Bone marrow (tissue), 2 donors: ENCODE measurements around the gene RBBP4.

Source experiments
- DNase-seq, 2 donors: peaks; one replicate each; lab custom pipeline; 2025; lab: John Stamatoyannopoulos, UW

The RBBP4 gene

DNA sequence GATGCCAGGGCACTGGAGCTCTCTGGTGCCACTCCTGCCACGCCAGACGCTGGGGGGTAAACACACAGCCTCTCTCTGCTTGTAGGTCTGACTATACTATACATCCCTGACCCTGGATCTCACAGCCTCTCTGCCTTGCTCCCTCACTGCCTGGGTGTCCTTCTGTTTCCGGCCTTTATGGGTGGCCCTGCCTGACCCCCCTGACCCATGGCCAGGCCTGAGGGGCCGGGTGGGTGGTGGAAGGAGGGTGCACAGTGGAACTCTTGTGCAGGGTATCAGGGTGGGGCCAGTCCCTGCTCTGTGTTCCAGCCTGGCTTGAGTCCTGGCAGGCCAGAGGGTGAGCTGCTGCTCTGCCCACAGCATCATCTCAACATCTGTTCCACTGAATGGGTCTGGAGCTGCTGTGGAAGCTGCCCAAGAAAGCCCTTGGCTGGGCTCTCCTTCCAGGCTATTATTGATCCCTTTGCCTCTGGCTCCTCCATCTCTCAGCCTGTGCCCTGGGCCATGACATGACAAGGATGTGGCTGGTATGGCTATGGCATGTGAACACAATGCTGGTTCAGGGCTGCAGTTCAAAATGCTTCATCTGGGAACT lies 68.8 kb downstream of the RBBP4 start:
- no peak for DNase-seq

DNA sequence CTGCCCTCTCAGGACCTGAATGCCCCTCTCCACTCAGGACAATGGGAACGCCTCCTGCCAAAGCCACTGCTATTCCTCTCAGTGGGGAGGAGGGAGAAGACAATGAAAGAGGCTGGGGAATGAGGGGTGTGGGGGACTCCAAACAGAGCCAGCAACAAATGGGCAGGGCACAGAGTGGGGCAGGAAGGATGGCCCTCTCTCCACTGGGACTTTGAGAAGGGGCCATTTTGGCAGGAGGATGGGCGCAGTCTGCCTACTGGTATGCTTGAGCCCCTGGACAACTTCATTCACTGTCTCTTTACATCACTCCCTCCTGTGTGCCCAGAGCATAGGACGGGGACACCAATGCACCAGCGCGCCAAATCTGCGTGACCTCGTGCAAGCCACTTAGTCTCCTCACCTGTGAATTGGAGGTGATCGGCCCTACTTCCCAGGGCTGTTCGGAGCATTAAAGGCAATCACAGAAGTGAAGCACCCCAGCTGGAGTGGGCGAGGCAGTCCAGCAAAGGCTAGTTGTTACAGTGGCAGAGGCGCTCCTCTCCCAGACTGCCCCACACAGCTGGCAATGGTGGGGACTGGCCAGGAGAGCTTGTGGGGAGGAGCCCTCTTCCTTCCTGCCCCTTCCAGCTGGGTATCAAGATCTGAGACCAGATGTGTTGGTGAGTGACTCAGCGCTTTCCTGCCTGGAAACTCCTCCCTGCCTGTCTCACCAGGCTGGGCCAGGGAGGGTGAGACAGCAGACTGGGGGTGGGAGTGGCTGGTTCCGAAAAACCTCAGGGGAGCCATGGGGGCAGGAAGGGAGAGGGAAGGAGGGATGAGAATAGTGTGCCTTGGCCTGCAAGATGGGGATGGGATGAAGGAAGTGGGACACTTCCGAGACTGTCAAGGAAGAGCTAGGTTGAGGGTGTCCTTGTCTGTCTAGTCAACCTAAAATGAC lies 73.9 kb downstream of the RBBP4 start:
- peak; percentile 19 to 96 for DNase-seq

DNA sequence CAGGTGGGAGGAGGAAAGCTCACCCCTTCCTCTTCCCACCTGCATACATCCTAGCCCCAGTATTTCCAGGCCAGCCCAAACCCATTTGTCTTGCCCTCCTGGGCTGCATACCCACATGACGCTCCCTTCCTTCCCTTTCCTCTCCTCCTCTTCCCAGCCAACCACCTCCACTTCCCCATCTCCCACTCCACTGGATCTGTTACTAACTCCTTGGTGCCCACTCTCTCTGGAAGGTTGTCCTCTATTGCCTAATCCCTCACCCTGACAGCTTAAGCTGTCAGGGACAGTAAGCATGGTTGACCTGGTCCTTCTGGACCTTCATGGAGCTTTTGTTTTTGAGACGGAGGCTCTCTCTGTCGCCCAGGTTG lies 74.6 kb downstream of the RBBP4 start:
- no peak for DNase-seq

DNA sequence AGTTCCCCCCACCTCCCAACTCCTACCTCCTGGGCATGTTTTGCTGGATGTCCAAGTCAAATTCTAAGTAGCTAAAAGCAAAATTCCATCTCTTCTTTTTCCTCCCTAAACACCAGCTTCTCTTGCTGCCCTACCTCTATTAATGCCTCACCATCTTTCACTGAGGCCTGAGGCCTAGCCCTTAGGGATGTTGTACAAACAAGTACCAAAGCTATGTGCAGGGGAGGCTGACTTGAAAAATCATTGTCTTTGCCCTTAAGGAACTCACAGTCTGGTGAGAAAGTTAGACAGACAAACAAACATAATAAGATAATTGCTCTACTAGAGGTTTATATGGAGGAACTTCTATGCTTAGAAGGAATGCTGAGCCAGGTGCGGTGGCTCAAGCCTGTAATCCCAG lies 76.9 kb downstream of the RBBP4 start:
- DNase-seq, result no peak

DNA sequence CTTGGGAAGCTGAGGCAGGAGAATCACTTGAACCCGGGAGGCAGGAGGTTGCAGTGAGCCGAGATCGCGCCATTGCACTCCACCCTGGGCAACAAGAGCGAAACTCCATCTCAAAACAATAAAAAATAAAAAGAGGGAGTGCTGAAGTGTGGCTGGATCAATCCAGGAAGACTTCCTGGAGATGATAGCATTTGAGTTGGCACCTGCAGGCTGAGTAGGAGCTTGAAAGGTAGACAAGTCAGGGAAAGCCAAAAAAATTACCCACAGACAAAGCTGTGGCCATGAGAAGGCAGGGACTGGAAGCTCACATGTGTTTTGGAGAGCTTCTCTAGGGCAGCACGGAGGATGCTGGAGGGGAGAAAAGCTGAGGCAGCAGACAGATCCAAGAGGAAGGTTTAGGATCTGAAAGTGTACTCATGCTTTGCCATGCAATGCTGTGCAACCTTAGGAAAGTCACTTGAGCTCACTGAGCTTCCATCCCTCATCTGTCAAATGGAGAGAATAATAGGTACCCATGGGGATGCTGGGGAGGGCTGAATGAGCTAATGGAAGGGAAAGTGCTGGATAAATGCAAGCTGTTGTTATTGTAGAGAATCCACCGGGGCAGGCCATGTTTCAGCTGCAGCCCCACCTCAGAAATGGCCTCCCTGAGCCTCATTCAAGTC lies 77.5 kb downstream of the RBBP4 start:
- no peak for DNase-seq

DNA sequence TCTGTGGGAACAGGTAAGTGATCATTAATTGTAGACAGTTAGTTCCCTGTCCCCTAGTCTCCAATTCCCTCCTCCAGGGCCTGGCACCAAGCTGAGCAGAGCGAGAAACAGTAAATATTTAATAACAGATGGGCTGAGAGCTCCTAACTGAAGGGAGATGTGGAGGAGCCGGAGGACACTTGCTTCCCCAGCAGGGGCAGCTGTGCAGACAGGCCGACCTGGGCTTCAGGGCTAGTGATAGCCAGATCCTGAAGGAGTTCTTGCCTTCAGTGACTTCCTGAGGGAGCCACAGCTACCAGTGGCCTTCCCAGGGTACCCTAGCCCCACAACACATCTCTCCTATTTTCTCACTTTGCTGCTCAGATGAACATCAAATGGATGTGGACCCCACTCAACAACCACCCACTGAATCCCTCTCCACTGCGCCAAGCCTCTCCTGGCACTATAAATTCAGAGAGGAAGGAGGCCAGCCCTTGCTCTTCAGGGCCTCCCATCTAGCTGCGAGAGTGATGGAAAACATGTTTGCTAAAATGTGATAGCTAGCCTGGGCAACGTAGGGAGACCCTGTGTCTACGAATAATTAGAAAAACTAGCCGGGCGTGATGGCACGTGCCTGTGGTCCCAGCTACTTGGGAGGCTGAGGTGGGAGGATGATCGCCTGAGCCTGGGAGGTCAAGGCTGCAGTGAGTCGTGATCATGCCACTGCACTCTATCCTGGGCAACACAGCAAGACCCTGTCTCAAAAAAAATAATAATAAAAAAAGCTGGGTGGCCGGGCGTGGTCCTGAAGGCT lies 78.4 kb downstream of the RBBP4 start:
- DNase-seq, result no peak

DNA sequence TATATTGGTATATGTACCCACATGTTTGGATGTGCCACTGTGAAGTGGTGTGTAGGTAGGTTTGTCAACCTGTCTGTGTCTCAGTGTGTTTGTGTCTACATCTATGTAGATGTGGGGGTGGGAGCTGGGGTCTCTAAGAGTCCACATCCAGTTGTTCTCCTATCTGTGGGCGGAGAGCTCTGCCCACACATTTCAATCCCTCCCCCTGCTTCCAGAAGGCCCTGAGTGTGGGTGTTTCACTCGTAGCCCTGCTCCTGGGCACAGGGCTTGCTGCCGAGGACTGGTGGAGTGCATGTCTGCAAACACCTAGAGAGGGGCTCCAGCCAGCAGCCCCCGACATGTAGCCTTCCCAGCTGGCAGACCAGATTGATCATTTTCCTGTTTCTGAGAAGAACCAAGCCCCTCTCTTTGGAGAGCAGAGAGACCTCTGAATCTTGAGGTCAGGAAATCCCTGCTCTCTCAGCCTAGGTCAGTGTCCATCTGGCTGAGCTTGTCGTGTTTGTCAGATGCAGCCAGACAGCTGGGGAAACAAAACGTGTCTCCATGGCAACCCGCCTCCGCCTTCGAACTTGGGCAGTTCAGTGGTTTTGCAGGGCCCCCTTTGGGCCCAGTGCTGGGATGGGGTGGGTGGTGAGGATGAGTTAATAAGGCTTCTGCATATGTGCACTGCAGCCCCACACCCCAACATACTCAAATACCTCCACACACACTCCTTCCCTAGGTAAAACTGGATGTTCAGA lies 82.7 kb downstream of the RBBP4 start:
- no peak for DNase-seq
